Small intestine (tissue), 7 donors: Measurements from ENCODE around the gene HLTF. TPM values are rescaled to one million over a fixed set of nuclear protein-coding genes. Genes with fewer than 3 reads are reported as not detected.
A peak's percentile ranks its signal among the peaks of the same experiment; 100 is the strongest.

Source experiments
- DNase-seq, 2 donors: peaks; one replicate each; pipeline versions ENCODE4 v3.0.0 to v3.0.0-alpha.2; 2013
- FAIRE-seq: peaks from 2 replicates; lab custom pipeline; 2012; peaks lifted over from hg19 to GRCh38; lab: Jason Lieb, UNC
- H3K27ac ChIP-seq, 3 donors: one replicate each; pipeline ENCODE4 v1.5.1; 2013; ENCODE audit warnings: low read length in 2 of 3, mild to moderate bottlenecking in 2 of 3, control low read depth in 1 of 3, inconsistent platforms in 1 of 3, low read depth in 1 of 3, moderate library complexity in 1 of 3
- H3K27me3 ChIP-seq, 3 donors: one replicate each; pipeline ENCODE4 v1.6.1; 2013; ENCODE audit warnings: low read length in 3 of 3, inconsistent platforms in 1 of 3; ENCODE audit not compliant: control insufficient read depth in 3 of 3, insufficient read depth in 3 of 3
- H3K36me3 ChIP-seq, 3 donors: one replicate each; pipeline ENCODE4 v1.6.1; 2013; ENCODE audit warnings: low read length in 3 of 3, inconsistent platforms in 1 of 3, low read depth in 1 of 3, mild to moderate bottlenecking in 1 of 3, moderate library complexity in 1 of 3; ENCODE audit not compliant: control insufficient read depth in 3 of 3, insufficient read depth in 2 of 3
- H3K4me1 ChIP-seq, 3 donors: one replicate each; pipeline ENCODE4 v1.6.1; 2013; ENCODE audit warnings: low read length in 2 of 3, inconsistent platforms in 1 of 3, low read depth in 1 of 3, mild to moderate bottlenecking in 1 of 3, moderate library complexity in 1 of 3; ENCODE audit not compliant: control insufficient read depth in 3 of 3, insufficient read depth in 2 of 3
- H3K4me3 ChIP-seq, 3 donors: one replicate each; pipeline ENCODE4 v1.5.1; 2013; ENCODE audit warnings: low read length in 3 of 3, control low read depth in 1 of 3, inconsistent platforms in 1 of 3, low read depth in 1 of 3, mild to moderate bottlenecking in 1 of 3, moderate library complexity in 1 of 3
- H3K9me3 ChIP-seq, 2 donors: one replicate each; pipeline ENCODE4 v1.6.1; 2013; ENCODE audit warnings: low read depth in 1 of 2, low read length in 1 of 2; ENCODE audit not compliant: control insufficient read depth in 2 of 2, insufficient read depth in 1 of 2
- WGBS, 3 donors: extraction: QIAGEN DNeasy Blood & Tissue Kit; methylation state at CpG; one replicate each; pipeline ENCODE4 v1.1.7; 2013; 5-methylcytosine and 5-hydroxymethylcytosine counted together
- polyA plus RNA-seq, 4 donors: library from polyadenylated mRNA; stranded (reverse) in 3 of 4; unstranded in 1 of 4; fragments of 200-250 nt in 3 of 4; fragments of 120-200 nt in 1 of 4; gene quantifications; one replicate each; pipeline versions ENCODE4 v1.2.1 to v1.2.3, GENCODE V29; 2013
- donor health status: healthy with polysubstance abuse.
- donor health status: control.
- donor health status: control.
- donor health status: Bipolar disorder and iron deficiency.
- donor health status: healthy.

HLTF gene
- polyA plus RNA-seq, 4 donors: 1.1 to 19.1 (median 4.3) TPM

DNA sequence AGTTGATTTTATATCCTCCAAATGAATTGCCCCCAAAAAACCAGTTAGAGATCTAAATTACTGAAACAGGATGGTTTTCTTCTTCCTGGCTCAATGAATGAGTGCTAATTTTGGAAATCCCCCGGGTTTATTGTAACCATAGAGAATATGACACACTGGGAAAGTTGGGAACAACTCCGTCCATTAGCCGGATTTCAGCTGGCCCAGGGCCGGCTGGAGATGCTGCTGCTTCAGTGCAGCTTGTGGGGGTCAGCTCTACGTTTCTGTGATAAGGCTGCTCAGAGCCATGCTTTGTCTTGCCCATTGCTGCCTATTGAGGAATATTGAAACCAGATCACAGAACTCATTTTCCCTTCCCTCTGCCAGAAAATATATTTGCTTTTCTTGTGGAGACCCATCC is 74.7 kb downstream of the HLTF start:
- 78 to 95% (median 87%) methylated on average over 5 of the region's 5 CpGs for WGBS, 3 donors
- FAIRE-seq: no peak
- H3K27ac ChIP-seq: no peak overlapping the region
- peaks cover 0 to 3% (median 0%) of the 10 kb centered on the region in 3 donors for H3K4me1 ChIP-seq
- H3K36me3 ChIP-seq: peaks cover 4 to 43% (median 20%) of the 10 kb centered on the region in 3 donors
- no peak overlapping the region for H3K4me3 ChIP-seq
- H3K27me3 ChIP-seq: no peaks in the 10 kb centered on the region
- DNase-seq: no peak
- H3K9me3 ChIP-seq: no peaks in the 10 kb centered on the region

DNA sequence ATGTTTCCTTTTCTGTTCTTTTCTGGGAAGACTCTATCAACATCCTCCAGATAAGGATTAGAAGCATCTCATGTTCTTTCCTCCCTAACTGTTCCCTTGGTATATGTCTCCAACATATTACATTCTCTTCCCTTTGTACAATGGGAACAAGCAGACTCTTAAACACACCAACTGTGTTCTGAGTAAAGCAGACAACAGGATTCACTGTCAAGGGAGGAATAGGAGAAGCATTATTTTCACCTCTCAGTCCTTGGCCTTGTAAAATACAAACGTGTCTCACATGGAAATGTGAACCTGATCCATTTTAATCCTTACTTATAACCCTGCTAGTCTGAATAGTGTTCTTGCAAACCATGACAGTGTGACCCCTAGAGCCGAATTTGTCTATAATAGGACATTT is 75.4 kb downstream of the HLTF start:
- Histone ChIP-seq H3K9me3 (no peaks in the 10 kb centered on the region), H3K27me3 (no peaks in the 10 kb centered on the region), H3K4me3 (no peak overlapping the region), H3K27ac (no peak overlapping the region), H3K4me1 (peaks cover 0 to 3% (median 0%) of the 10 kb centered on the region in 3 donors), H3K36me3 (peaks cover 4 to 44% (median 20%) of the 10 kb centered on the region in 3 donors)
- 72 to 79% (median 74%) methylated on average over 2 of the region's 2 CpGs for WGBS, 3 donors
- FAIRE-seq (no peak), DNase-seq (no peak)

DNA sequence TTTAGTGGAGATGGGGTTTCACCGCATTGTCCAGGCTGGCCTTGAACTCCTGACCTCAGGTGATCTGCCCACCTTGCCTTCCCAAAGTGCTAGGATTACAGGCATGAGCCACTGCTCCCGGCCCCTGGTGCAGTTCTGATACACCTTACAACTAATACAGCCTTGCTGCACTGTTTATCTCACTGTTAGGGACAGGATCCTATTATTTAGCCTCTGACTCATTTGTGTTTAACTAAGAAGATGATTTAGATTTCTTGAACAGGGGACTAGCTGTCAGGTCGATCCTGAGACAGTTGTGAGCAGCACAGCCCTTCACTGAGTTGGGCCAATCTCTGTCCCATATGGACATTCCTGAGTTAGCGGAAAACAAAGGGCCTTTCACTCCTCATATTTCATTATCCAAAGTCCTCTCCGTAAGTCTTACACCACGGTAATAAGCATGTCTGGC is 75.8 kb downstream of the HLTF start:
- H3K27me3 ChIP-seq: no peaks in the 10 kb centered on the region
- 70 to 78% (median 76%) methylated on average over 6 of the region's 6 CpGs for WGBS, 3 donors
- H3K4me3 ChIP-seq: no peak overlapping the region
- H3K36me3 ChIP-seq: peaks cover 4 to 42% (median 20%) of the 10 kb centered on the region in 3 donors
- DNase-seq (peak in 1 of 2 donors; percentile 39), FAIRE-seq (no peak)
- peaks cover 0 to 3% (median 0%) of the 10 kb centered on the region in 3 donors for H3K4me1 ChIP-seq
- H3K9me3 ChIP-seq: no peaks in the 10 kb centered on the region
- H3K27ac ChIP-seq: peak overlapping the region in 2 of 3 donors; percentile 4 to 49

DNA sequence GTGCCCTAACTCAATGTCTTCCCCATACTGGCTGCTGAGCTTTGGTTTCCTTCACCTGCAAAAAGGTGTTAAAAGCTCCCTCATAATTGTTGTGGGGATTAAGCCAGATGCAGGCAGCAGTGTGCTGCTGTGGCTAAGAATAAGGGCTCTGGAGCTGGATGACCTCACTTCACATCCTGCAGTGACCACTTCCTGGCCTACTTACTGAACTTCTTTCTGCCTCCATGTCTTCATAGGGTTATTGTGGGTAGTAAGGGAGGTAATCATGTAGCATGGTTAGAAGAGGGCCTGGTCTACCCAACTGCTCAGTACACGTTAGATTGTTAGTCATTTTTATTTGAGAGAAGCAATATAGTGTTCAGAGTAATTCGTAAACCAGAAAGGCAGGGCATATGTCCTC is 76.6 kb downstream of the HLTF start:
- peak overlapping the region in 1 of 3 donors; percentile 4 for H3K27ac ChIP-seq
- H3K4me1 ChIP-seq: peaks cover 0 to 3% (median 0%) of the 10 kb centered on the region in 3 donors
- no peak for FAIRE-seq
- H3K27me3 ChIP-seq: no peaks in the 10 kb centered on the region
- H3K36me3 ChIP-seq: peaks cover 4 to 40% (median 20%) of the 10 kb centered on the region in 3 donors
- H3K9me3 ChIP-seq: no peaks in the 10 kb centered on the region
- WGBS, 3 donors: 84 to 87% (median 85%) methylated on average over 2 of the region's 2 CpGs
- H3K4me3 ChIP-seq: no peak overlapping the region
- peak in 1 of 2 donors; percentile 70 for DNase-seq

DNA sequence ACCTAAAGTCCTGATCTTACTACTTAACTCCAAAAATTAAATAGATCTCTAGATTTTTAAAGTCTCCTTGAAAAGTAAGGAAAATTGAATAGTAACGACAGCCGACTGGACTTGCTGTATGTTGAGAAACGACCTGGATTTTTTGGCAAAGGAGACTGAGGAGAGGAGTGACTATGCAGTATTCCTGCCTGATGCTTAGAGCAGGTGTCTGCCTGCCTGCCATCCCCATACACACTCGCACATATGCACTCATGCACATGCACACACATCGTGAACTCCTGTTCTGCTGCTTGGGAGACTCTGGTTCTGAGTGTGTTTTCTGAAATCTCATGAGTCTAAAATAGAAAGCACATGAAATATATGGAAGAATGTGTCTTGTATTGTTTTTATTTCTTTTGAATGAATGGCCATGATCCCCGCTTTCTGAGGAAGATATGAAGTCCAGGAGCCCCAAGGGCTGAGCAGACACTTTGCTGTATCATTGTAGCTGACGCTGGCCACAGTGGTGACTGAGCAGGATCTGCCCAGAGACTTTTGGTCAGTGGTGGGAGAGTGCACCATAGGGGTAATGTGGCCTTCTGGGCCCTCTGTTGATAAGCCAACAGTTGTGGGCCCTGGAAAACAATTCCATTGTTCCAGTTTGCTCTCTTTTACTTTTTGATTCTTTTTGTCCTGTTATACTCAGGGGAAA is 78.6 kb downstream of the HLTF start:
- Histone ChIP-seq H3K27me3 (no peaks in the 10 kb centered on the region), H3K9me3 (no peaks in the 10 kb centered on the region), H3K27ac (no peak overlapping the region), H3K4me1 (peaks cover 0 to 3% (median 0%) of the 10 kb centered on the region in 3 donors), H3K36me3 (peaks cover 4 to 34% (median 20%) of the 10 kb centered on the region in 3 donors), H3K4me3 (no peak overlapping the region)
- FAIRE-seq (no peak), DNase-seq (no peak)
- WGBS, 3 donors: 88 to 96% (median 95%) methylated on average over 7 of the region's 7 CpGs

DNA sequence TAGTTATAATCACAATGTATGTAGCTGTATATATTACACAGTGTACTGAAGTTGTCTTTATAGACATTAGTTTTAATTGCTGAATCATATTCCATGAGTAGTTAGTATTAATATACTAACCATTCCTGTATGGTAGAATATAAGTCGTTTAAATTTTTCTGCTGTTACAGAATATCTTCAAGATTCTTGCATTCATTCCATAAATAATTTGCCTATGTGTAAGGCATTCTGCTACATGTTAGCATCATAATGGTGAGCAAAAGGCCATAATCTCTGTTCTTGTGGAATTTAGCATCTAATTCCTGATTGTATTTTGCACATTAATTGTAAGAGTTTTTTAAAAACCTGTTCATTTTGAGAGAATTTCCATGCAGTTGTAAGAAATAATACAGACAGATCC is 80.9 kb downstream of the HLTF start:
- Histone ChIP-seq H3K27me3 (no peaks in the 10 kb centered on the region), H3K36me3 (peaks cover 4 to 28% (median 9%) of the 10 kb centered on the region in 3 donors), H3K27ac (no peak overlapping the region), H3K9me3 (no peaks in the 10 kb centered on the region), H3K4me3 (no peak overlapping the region), H3K4me1 (peaks cover 0 to 3% (median 0%) of the 10 kb centered on the region in 3 donors)
- DNase-seq: no peak
- no peak for FAIRE-seq
- 90 to 94% (median 93%) methylated on average over 1 of the region's 1 CpG for WGBS, 3 donors

DNA sequence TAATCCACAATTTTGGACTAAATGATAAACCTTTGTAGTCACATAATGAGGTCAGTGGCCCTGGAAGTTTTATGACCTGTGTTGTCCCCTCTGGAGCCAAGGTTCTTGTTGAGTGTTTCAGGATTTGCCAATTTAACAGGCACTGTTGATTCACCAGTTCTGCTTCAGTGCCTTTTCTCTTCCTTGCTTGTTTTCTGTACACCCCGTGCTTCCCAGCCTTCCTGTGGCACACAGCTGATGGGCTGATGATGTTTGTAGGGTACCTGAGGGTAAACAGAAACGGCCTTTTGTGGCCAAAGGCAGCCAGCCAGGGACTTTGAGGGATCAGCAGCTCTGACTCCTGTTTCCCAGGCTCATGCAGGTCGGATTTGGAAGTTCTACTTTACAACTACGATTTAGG is 81.7 kb downstream of the HLTF start:
- H3K9me3 ChIP-seq: no peaks in the 10 kb centered on the region
- WGBS, 3 donors: 72 to 75% (median 72%) methylated on average over 4 of the region's 4 CpGs
- no peak overlapping the region for H3K4me3 ChIP-seq
- peaks cover 0 to 3% (median 0%) of the 10 kb centered on the region in 3 donors for H3K4me1 ChIP-seq
- H3K27ac ChIP-seq: no peak overlapping the region
- no peak for FAIRE-seq
- H3K27me3 ChIP-seq: no peaks in the 10 kb centered on the region
- peaks cover 4 to 25% (median 9%) of the 10 kb centered on the region in 3 donors for H3K36me3 ChIP-seq
- no peak for DNase-seq

DNA sequence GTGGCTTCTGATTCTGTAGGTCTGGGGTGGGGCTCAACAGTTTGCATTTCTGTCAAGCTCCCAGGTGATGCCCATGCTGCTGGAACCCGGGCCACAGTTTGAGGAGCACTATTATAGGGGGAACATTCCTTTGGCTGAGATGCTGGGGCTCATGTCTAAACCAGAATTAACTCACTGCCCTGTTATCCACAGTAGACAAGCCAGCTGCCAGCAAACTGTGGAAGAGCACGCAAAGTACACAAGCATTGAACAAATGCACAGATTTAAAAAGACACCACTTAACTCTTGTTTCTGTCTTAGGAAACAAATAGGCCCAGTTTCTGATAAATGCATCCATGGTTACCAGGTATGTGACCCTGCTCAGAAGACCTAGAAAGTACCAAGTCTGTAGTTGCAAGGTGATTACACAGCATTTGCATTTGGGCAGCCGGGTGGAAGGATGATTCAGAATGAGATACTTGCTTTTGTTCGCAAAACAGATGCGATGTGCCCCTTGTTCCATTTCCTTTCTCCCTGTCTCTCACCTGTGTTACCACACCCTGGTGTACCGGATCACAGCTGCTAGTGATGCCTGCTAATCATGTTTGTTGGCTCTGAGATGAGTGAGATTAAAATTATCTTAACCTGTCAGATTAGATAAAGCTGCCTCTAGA is 82.6 kb downstream of the HLTF start:
- WGBS, 3 donors: 66 to 73% (median 66%) methylated on average over 6 of the region's 6 CpGs
- Histone ChIP-seq H3K27ac (no peak overlapping the region), H3K4me3 (no peak overlapping the region), H3K36me3 (peaks cover 0 to 22% (median 4%) of the 10 kb centered on the region in 3 donors), H3K27me3 (no peaks in the 10 kb centered on the region), H3K4me1 (no peaks in the 10 kb centered on the region), H3K9me3 (no peaks in the 10 kb centered on the region)
- FAIRE-seq (no peak), DNase-seq (no peak)
